HG03045 (cell line): ENCODE results near the gene GABBR2.

Experiments
- ATAC-seq: cut with Tn5 transposase; IDR thresholded peaks from one replicate; pipeline ENCODE4 v1.9.1; 2021; ENCODE audit warnings: mild to moderate bottlenecking, moderate library complexity; ENCODE audit not compliant: unreplicated experiment

Gene GABBR2

GRCh38 chr9:98708933-98709911 is at the start of gene GABBR2:
GABBR2 (minus strand) TSS chr9:98708935; CDS start chr9:98708737, 198 bp downstream.
- ATAC-seq, result no peak

GRCh38 chr9:98755006-98755618 is 46.4 kb upstream of the GABBR2 start:
- no peak for ATAC-seq

- no peak for ATAC-seq
Measured at GRCh38 chr9:98751210-98751609, 42.5 kb upstream of the GABBR2 start.

- no peak for ATAC-seq
Measured at GRCh38 chr9:98750364-98751060, 41.8 kb upstream of the GABBR2 start.

- no peak for ATAC-seq
Measured at GRCh38 chr9:98747476-98747875, 38.7 kb upstream of the GABBR2 start.

- ATAC-seq, result no peak
Measured at GRCh38 chr9:98745470-98745869, 36.7 kb upstream of the GABBR2 start.

- ATAC-seq, result no peak
Measured at GRCh38 chr9:98743818-98744611, 35.3 kb upstream of the GABBR2 start.

- no peak for ATAC-seq
Measured at GRCh38 chr9:98743329-98743728, 34.6 kb upstream of the GABBR2 start.

GRCh38 chr9:98742325-98743280 is 33.9 kb upstream of the GABBR2 start:
- no peak for ATAC-seq

GRCh38 chr9:98740226-98740881 is 31.6 kb upstream of the GABBR2 start:
- ATAC-seq, result no peak

- ATAC-seq, result no peak
Measured at GRCh38 chr9:98738741-98739140, 30.0 kb upstream of the GABBR2 start.

GRCh38 chr9:98736226-98736625 is 27.5 kb upstream of the GABBR2 start:
- ATAC-seq, result no peak

- no peak for ATAC-seq
Measured at GRCh38 chr9:98732801-98733200, 24.1 kb upstream of the GABBR2 start.

- ATAC-seq, result no peak
Measured at GRCh38 chr9:98732091-98732490, 23.4 kb upstream of the GABBR2 start.

- no peak for ATAC-seq
Measured at GRCh38 chr9:98730871-98731270, 22.1 kb upstream of the GABBR2 start.

- no peak for ATAC-seq
Measured at GRCh38 chr9:98728500-98728899, 19.8 kb upstream of the GABBR2 start.

GRCh38 chr9:98727428-98727827 is 18.7 kb upstream of the GABBR2 start:
- ATAC-seq, result no peak

- ATAC-seq, result no peak
Measured at GRCh38 chr9:98726735-98727134, 18.0 kb upstream of the GABBR2 start.
